8988T (cell line): ENCODE results near the gene ZNF689.
"Not testable (repeated sequence)": the region's sequence is repeated elsewhere in the genome, so short reads cannot be mapped to it uniquely, and the experiment has no call there.

Source experiments
- DNase-seq: peaks from one replicate; pipeline ENCODE4 v3.0.0; 2011

Gene ZNF689

DNA sequence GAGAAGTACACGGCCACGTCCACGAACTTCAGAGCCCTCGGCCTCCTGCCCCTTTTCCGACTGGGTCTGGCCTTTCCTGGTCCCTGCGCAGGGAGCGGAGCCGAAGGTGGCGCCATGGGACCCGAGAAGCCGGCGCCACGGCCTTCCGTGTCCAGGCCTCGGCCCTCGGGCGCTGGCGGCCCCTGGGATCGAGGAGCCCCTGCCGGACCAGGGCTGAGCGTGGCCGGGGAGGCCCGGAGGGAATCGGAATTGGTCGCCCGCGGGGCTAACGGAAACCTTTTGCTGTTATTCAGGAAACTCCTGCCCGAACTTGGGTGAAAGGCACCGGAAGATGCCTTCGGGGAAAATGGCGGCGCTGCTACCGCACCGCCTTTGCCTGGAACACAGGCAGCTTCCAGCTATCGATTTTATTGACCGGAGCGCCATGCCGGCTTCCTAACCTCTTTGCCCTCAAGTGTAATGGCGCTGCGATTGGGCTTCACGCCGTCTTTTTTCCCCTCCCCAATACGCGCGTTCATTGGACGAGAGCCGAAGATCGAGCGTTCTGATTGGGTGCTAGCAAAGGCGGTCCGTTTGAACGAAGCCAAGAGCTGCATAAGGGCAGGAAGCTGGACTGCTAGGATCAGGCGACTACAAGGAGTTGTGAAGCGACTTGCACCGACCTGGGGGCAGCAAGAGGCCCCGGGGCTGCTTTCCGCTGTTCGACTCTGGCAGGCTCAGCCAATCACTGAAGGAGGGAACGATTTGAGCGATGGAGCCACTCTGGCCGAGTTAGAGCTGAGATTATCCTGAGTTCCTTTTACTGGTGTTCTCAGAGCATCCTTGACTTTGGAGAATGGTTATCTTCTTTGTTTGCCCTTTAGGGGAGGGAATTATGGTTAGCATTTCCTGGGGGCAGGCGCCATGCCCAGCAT, at the start of gene ZNF689:
Gene ZNF689, minus strand, starts transcription at position 464 of the 914 bp plus-strand sequence. Its CDS starts 348 bp downstream, at position 116.
- DNase-seq, result peak; percentile 72

DNA sequence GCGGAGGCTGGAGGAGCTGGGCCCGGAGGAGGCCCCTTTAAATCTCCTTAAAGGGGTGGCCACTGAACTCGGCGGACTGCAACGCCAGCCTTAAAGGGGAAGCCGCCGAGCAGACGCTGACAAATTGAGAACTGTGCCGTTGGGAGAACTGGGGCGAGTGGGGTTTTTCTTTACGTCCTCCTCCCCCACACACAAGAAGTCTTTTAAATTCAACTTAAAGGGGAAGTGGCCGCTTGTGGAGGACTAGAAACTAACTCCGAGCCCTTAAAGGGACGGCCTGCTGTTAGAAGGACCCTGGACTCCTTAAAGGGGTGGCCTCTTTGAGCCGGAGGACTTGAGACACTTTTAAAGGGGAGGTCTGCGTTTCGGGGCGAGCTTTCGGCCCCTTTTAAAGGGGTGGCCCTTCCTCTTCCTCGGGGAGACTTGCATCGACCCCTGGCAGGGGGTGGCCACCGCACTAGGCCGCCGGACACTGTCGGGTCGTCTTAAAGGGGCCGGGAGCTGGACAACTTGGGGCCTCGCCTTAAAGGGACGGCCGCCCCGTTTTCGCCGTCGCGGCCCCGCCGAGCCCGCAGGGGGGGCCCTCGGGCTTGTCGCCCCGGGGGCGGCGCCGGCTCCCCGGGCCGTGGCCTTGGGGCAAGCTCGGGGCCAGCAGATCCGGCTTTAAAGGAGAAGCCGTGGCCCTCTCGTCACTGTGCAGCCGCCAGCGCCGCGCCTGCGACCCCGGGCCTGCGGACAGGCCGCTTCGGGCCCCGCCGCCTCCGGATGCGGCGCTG, 48.7 kb upstream of the ZNF689 start:
- DNase-seq, result no peak

DNA sequence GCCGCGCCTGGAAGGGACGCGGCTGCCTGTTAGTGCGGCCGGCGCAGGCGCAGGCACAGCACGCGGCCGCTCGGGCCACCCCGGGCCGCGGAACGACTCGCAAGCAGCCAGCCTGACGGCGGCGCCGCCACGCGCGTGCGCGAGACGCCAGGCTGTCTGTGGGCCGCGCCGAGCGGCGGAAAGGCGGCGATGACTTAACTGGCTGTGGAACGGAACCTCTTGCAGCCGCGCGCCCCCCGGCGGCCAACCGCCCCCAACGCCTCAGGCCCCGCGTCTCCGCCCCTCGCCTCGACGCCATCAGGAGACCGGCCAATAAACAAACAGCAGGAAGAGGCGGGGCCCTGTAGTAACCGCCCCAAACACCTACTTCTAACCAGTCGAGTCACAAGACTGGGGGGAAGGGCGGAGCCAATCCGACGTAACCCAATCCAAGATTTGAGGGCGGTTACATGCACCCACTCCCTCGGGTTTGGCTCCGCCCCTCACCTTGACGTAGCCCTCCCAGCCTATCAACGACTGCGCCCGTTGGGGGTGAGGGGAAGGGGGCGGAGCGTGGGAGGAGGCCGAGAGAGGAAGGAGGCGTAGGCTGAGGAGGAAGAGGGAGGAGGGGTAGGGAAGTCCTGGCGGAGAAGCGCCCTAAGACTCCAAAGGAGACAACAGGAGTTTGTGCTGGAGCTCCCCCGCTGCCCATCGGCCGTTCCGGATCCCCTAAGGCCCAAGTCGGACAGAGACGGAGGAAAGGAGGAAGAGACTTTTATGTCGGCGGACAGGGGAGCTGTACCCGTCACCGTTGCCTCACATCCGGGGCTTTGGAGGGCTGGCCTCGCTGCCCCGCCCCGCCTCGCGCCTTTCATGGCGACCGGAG, 47.9 kb upstream of the ZNF689 start, which contains the start of gene FBRS:
Gene FBRS, plus strand, starts transcription at position 566 of the 865 bp plus-strand sequence. CDS start 1,088 bp downstream, outside the sequence.
- peak; percentile 87 for DNase-seq

DNA sequence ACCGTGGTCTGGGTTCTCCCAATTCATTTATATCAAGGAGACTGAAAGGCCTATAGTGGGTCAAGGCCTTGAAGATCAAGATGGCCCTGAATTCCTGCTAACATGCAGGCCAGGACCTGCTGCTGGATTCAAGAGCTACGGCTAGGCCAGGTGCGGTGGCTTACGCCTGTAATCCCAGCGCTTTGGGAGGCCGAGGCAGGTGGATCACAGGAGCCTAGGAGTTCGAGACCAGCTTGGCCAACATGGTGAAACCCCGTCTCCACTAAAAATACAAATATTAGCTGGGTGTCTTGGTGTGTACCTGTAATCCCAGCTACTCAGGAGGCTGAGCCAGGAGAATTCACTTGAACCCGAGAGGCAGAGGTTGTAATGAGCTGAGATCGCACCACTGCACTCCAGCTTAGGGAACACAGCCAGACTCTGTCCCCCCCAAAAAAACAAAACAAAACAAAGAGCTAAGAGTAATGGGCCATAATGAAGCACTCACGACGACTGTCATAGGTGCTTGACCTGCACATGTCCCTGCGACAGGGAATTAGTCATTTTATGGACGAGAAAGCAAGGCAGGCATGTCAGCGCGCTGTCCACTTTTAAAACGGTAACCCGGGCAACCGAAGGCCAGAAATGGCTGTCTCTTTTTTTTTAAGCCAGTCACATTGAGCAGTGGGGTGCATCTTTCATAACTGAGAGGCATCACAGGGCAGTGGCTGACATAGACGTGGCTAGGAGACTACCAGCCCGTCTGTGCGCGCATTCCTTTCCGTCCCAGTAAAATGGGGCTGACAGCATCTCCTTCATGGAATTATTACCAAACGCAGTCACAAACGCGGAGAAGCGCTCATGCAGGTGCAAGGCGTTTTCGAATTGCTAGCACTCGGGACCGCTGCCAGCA, 47.0 kb upstream of the ZNF689 start:
- no peak for DNase-seq

DNA sequence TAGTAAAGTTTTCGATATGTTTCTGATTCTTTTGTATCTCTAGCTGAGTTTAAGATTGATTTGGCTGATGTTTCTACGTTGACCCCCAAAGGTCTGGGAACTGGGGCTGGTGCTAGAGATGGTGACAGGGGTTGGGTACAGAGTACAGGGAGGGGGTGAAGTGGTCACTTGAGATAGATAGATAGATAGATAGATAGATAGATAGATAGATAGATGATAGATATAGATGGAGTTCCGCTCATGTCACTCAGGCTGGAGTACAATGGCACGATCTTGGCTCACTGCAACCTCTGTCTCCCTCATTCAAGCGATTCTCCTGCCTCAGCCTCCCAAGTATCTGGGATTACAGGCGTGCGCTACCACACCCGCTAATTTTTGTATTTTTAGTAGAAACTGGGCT, 46.2 kb upstream of the ZNF689 start:
- DNase-seq, result no peak

DNA sequence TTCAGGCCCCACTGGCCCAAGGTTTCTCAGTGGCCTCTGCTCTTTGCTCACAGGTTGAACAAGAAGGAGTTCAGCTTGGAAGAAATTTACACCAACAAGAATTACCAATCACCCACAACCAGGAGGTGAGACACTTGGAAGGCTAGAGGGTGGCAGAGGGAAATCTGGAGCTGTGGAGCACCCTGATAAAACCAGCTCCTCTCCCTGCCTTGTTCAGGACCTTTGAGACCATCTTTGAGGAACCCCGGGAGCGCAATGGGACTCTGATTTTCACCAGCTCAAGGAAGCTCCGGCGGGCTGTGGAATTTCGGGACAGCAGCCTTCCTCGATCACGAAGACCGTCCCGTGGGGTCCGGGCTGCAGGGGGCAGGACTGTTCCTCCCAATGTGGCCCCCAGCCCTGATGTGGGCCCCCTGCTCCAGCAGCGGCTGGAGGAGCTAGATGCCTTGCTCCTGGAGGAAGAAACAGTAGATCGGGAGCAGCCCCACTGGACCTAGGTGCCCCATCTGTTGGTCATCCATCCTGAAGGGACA, 45.7 kb upstream of the ZNF689 start:
- DNase-seq, result no peak

DNA sequence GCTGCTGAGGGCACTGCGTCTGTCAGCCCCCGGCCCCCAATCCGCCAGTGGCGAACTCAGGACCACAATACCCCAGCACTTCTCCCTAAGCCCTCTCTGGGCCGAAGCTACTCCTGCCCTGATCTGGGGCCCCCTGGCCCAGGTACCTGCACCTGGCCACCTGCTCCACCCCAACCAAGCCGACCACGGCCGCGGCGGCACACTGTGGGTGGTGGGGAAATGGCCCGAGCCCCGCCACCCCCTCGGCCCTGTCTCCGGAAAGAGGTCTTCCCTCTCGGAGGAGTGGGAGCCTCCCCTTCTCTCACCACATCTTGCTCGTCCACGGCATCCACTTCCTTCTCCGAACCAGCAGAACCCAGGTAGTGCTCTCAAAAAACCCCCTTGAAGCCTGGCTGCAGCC, 44.7 kb upstream of the ZNF689 start:
- DNase-seq, result no peak

DNA sequence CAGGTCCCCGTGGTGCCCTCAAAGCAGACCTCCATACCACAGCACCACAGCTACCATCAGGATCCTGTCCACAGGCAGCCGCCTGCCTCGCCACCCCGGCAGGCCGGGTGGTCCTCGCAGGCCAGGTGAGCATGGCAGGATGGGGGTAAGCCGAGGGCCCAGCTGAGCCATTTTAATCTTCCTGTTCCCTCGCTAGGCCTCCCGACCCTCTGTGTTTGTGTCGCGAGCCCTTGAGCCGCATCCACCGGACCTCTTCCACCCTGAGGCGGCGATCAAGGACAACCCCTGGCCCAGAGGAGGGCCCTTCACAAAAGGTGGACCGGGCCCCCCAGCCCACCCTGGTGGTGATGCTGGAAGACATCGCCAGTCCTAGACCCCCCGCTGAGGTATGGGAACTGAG, 42.5 kb upstream of the ZNF689 start:
- no peak for DNase-seq

DNA sequence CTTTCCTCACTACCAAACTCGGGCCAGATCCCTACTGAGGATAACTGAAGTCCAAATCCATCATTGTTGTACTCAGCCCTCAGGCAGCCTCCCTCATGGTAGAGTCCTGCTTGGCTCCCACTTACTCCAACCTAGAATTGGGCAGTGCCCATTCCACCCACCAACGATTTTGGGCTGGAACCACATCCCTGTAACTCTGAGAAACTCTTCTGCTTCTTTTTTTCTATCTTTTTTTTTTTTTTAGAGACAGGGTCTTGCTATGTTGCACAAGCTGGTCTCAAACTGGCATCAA, 41.8 kb upstream of the ZNF689 start:
- no peak for DNase-seq

DNA sequence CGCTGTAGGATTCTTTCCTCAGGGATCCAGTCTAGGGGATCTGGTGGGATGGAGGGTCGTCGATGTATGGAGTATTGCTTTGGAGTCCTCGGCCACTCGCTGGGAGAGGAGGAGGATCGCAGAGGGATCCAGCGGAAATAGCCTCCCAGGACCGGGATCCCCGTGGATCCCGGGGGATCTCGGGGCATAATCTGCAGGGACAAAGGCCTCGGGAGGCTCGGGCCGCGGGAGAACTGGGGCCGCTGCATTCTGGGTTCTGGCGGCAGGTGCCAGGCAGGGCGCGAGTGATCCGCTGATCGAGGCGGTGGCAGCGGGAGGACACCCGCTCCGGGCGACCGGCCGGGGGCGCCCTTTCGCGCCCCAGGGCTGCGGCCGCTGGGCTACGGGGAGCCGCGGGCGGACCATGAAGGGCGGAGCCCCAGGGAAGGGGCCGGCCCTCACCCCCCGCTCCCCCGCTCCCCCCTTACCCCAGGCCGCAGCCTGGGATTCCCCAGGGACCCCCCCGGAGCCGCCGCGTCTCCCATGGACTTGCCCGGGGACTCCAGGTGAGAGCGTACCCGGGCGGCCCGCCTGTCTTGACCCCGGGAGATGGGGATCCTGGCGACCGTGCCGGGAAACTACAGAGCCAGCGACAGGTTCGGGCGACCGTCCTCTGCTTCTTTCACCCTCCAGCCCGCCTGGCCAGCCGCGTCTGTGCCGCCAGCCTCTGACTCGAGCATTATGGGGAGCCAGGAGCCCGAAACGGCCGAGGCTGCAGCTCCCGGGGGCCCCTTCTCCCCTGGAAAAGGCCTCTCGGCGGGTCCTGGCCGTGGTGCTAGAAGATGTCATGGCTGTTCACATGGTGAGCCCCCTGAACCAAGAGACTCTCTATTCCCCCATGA, 41.2 kb upstream of the ZNF689 start:
- DNase-seq, result peak; percentile 76

DNA sequence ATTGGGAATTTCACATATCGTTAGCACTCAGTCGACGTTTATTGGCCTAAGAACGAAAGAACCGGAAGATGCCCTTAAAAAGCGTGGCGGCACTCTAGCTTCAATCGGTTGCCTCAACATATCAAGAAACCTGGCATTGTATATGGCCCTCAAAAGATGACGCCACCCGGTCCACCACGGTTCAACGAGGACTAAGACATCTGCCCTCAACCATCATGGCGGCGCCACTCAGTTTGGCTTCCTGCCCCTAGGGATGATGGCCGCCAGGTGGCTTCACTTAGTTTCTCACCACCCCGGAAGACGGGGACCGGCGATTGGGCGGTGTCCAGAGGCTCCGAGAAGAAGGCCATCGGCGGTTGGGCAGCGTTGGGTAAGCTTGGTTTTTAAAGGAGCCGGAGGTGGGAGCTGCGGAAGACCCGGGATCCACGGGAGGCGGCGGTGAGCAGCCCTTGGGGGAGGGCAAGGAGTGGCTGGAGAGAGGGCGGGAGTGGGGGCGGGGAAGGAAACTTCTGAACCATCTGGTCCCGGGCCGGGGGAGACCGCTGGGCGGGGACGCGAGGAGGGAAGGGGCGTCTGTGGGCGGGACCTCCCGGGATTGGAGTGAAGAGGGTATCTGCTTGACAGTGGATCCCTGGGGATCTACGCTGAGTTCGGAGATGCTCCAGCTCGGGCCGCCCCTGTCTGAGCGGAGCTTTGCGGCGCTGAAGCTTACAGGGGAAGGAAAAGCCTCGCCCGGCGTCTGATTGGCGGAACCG, 40.4 kb upstream of the ZNF689 start, which contains the start of gene PRR14:
Gene PRR14, plus strand, starts transcription at position 592 of the 755 bp plus-strand sequence. CDS start 686 bp downstream, outside the sequence.
- peak; percentile 81 for DNase-seq

DNA sequence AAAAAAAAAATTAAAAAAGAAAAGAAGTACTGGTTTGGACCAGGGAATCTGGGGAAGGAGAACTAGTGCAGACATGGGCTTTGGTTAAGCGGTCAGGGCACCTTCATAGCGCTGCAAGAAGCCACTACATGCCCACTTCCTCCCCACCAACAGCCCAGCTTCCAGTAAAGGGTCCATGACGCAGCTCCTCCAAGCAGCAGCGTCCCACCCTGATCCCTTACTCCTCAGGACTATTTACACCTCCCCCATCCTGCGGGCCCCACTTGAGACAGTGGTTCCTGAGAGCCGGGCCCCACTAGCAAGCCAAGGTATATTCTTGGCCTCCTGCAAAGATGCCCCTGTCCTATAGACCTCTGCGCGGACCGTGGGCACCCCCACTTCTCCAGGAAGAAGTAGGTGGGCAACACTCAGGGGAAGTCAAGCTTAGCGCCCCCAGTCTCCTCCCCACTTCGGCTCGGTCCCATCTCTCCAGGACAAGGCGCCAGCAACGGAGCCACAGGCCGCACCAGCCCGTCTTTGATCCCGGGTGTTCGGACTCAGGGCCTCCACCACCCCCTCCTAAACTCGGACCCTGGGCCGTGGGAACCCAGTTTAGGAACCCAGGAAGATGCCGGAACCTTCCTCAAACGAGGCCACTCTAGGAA, 39.7 kb upstream of the ZNF689 start:
- DNase-seq, result no peak

DNA sequence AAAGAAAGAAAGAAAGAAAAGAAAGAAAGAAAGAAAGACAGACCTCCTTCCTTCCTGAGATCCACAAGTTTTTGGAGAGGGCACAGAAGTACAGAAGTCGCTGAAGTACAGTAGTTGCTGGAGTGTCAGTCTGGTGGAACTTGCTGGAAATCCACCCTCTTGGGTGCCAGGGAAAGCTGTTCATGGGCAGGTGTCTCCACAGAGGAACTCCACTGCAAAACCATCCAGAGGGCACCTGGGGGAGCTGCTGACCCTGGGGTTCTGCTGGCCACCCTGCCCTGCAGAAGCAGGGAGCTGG, 37.0 kb upstream of the ZNF689 start:
- DNase-seq, result no peak

DNA sequence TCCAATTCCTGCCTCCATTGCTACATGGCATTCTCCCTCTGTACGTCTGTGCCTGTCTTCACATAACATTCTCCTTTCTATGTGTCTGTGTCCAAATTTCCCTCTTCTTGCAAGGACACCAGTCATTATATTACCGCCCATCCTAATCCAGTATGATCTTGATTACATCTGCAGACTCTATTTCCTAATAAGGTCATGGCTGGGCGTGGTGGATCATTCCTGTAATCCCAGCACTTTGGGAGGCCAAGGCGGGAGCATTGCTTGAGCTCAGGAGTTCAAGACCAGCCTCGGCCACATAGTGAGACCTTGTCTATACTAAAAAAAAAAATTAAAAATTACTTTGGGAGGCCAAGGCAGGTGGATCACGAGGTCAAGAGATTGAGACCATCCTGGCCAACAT, 35.5 kb upstream of the ZNF689 start:
- no peak for DNase-seq

DNA sequence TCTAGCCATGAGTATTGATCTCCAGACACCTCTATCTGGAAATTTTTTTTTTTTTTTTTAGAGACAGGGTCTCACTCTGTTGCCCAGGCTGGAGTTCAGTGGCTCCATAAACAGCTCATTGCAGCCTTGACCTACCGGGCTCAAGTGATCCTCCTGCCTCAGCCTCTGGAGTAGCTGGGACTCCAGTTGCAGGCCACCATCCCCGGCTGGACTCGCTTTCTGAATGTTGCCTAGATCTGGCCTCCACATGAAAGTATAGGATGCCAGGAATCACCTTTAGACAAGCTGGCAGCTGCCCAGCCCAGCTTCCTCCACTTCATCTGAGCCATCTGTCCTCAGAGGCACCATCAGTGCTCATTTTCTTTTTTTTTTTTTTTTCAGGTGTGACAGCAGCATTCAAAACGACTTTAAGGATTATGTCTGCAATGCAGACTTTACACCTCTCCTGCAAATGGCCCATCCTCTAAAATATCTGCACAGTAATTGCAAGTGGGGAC, 34.2 kb upstream of the ZNF689 start:
- no peak for DNase-seq

DNA sequence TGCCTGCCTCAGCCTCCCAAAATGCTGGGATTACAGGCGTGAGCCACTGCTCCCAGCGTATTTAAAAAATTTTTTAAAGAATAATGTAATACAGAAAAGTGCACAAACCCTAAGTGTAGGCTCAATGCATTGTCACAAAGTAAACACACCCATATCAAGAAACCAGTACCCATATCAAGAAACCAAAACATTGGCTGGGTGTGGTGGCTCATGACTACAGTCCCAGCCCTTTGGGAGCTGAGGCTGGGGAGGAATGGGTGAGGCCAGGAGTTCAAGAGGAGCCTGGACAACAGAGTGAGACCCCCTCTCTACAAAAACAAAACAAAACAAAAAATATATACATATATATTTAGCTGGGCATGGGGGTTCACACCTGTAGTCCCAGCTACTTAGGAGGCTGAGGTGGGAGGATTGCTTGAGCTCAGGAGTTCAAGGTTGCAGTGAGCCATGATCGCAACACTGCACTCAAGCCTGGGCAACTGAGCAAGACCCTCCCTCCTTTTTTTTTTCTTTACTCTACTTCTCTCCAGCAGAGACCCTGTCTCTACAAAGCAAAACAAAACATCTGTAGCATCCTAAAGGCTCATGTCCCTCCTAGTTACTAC, 31.3 kb upstream of the ZNF689 start:
- DNase-seq, result no peak

DNA sequence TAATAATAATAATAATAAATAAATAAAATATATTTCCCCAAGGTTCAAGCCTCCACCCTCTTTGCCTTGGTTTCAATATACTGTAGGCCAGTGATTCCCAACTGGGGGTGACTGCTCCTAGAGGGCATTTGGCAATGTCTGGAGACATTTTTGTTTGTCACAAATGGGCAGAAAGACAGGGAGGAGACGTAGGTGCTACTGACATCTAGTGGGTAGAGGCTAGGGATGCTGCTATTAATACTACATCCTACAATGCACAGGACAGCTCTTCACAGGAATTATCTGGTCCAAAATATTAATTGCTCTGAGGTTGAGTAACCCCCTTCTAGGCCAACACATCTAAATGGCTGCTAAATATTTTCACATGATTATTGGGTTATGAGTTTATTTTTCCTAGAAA, 27.8 kb upstream of the ZNF689 start:
- no peak for DNase-seq

DNA sequence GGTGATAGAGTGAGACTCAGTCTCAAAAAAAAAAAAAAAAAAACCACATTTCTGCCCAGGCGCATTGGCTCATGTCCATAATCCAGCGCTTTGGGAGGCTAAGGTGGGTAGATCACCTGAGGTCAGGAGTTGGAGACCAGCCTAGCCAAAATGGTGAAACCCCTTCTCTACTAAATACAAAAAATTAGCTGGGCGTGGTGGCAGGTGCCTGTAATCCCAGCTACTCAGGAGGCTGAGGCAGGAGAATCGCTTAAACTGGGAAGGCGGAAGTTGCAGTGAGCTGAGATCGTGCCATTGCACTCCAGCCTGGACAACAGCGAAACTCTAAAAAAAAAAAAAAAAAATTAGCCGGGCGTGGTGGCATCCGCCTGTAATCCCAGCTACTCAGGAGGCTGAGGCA, 26.9 kb upstream of the ZNF689 start:
- DNase-seq, result not testable (repeated sequence)

DNA sequence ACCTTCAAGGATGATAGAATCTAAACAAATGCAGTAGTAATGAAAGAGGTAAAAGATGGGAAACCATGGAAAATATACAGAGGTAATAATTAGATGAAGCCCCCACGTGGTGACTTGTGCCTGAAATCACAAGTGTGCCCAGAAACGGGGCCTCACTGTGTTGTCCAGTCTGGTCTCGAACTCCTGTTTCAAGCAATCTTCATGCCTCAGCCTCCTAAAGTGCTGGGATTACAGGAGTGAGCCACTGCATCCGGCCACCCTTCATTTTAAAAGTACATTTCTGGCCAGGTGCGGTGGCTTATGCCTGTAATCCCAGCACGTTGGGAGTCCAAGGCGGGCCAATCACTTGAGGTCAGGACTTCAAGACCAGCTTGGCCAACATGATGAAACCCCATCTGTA, 26.4 kb upstream of the ZNF689 start:
- no peak for DNase-seq
